Endodermal cell (in vitro differentiated cells): Measurements from ENCODE around the gene POMT1. TPM values are rescaled to one million over a fixed set of nuclear protein-coding genes. Genes with fewer than 3 reads are reported as not detected.
"Not testable (repeated sequence)": the region's sequence is repeated elsewhere in the genome, so short reads cannot be mapped to it uniquely, and the experiment has no call there.

Experiments used
- DNase-seq: peaks from one replicate; pipeline ENCODE4 v3.0.0-alpha.2; 2017
- H3K27ac ChIP-seq: 2 replicates; pipeline ENCODE4 v1.5.1; 2013; ENCODE audit warnings: mild to moderate bottlenecking, low read depth, low read length, moderate library complexity
- H3K27me3 ChIP-seq: 2 replicates; pipeline ENCODE4 v1.6.1; 2013; ENCODE audit warnings: mild to moderate bottlenecking, low read length, moderate library complexity; ENCODE audit not compliant: insufficient read depth, control insufficient read depth, poor library complexity, severe bottlenecking
- H3K36me3 ChIP-seq: 2 replicates; pipeline ENCODE4 v1.7.0; 2013; ENCODE audit warnings: mild to moderate bottlenecking, low read length, moderate library complexity; ENCODE audit not compliant: control insufficient read depth, insufficient read depth
- H3K4me1 ChIP-seq: one replicate; pipeline ENCODE4 v1.7.0; 2013; ENCODE audit warnings: low read length; ENCODE audit not compliant: control insufficient read depth, insufficient read depth
- H3K4me3 ChIP-seq: 2 replicates; pipeline ENCODE4 v1.5.1; 2013; ENCODE audit warnings: mild to moderate bottlenecking, low read length, moderate library complexity
- H3K9ac ChIP-seq: 2 replicates; pipeline ENCODE4 v1.6.1; 2013; ENCODE audit warnings: mild to moderate bottlenecking, low read length, moderate library complexity; ENCODE audit not compliant: poor library complexity, severe bottlenecking; ENCODE audit errors: extremely low read depth
- H3K9me3 ChIP-seq: 2 replicates; pipeline ENCODE4 v1.6.1; 2013; ENCODE audit warnings: mild to moderate bottlenecking, low read length, moderate library complexity; ENCODE audit not compliant: control insufficient read depth
- H3K27ac Mint-ChIP-seq: 2 replicates; pipeline ENCODE4 v1.8.0; 2020; ENCODE audit warnings: mixed read lengths
- H3K27me3 Mint-ChIP-seq: 2 replicates; pipeline ENCODE4 v1.8.0; 2021; ENCODE audit warnings: mild to moderate bottlenecking, mixed read lengths; ENCODE audit not compliant: insufficient read depth
- H3K36me3 Mint-ChIP-seq: 2 replicates; pipeline ENCODE4 v1.8.0; 2020; ENCODE audit warnings: low read depth, mixed read lengths
- H3K4me1 Mint-ChIP-seq: 2 replicates; pipeline ENCODE4 v1.8.0; 2020; ENCODE audit warnings: mixed read lengths
- H3K4me3 Mint-ChIP-seq: 2 replicates; pipeline ENCODE4 v1.8.0; 2020; ENCODE audit warnings: mild to moderate bottlenecking, moderate library complexity, mixed read lengths
- H3K9me3 Mint-ChIP-seq: 2 replicates; pipeline ENCODE4 v1.8.0; 2020; ENCODE audit warnings: mild to moderate bottlenecking, mixed read lengths
- WGBS, 2 experiments: methylation state at CpG; one replicate each; pipeline versions ENCODE4 v1.1.5 to v1.1.7; 2013; ENCODE audit warnings: missing lambda C conversion rate in 2 of 2, mixed read lengths in 1 of 2; ENCODE audit not compliant: insufficient coverage in 1 of 2, insufficient read length in 1 of 2; 5-methylcytosine and 5-hydroxymethylcytosine counted together
- total RNA-seq, 2 donors: library from RNA; stranded (reverse); fragmentation: NEBNext Ultra II Directional in 1 of 2; extraction: Animal tissue kit (Norgen Biotek cat#: 25700) in 1 of 2; gene quantifications; 2 replicates in 1 of 2; 3 replicates in 1 of 2; pipeline ENCODE4 v1.2.1, GENCODE V29; 2021
- TF ChIP-seq, protein P1 (sequence below): fragments of 200-600 bp; sonication (generic); conservative IDR thresholded peaks from 2 replicates; pipeline ENCODE4 v1.5.0; 2021; ENCODE audit warnings: antibody characterized with exemption, mild to moderate bottlenecking

The POMT1 gene
- total RNA-seq, 2 donors from 2014 or later = 42.3 to 53.8 TPM

GRCh38 chr9:131470581-131470991 lies 32.1 kb upstream of the POMT1 start:
- H3K27ac ChIP-seq = no peak overlapping the region
- Mint-ChIP-seq H3K27me3 (no peaks in the 10 kb centered on the region), H3K36me3 (peaks cover 89% of the 10 kb centered on the region), H3K9me3 (no peaks in the 10 kb centered on the region), H3K4me1 (no peaks in the 10 kb centered on the region), H3K27ac (no peak overlapping the region), H3K4me3 (no peak overlapping the region)
- no peak overlapping the region for H3K9ac ChIP-seq
- H3K4me3 ChIP-seq = no peak overlapping the region
- no peak for DNase-seq
- 97% methylated on average over 10 to 12 of the region's 12 CpGs for WGBS, 2 experiments
- H3K9me3 ChIP-seq = no peaks in the 10 kb centered on the region
- no peaks in the 10 kb centered on the region for H3K4me1 ChIP-seq
- H3K27me3 ChIP-seq = no peaks in the 10 kb centered on the region
- H3K36me3 ChIP-seq = peaks cover 93% of the 10 kb centered on the region
- TF ChIP-seq, protein P1, sequence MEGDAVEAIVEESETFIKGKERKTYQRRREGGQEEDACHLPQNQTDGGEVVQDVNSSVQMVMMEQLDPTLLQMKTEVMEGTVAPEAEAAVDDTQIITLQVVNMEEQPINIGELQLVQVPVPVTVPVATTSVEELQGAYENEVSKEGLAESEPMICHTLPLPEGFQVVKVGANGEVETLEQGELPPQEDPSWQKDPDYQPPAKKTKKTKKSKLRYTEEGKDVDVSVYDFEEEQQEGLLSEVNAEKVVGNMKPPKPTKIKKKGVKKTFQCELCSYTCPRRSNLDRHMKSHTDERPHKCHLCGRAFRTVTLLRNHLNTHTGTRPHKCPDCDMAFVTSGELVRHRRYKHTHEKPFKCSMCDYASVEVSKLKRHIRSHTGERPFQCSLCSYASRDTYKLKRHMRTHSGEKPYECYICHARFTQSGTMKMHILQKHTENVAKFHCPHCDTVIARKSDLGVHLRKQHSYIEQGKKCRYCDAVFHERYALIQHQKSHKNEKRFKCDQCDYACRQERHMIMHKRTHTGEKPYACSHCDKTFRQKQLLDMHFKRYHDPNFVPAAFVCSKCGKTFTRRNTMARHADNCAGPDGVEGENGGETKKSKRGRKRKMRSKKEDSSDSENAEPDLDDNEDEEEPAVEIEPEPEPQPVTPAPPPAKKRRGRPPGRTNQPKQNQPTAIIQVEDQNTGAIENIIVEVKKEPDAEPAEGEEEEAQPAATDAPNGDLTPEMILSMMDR = no peak

- not testable (repeated sequence) for H3K4me3 Mint-ChIP-seq, H3K27me3 ChIP-seq, H3K4me1 ChIP-seq, H3K9ac ChIP-seq, H3K27me3 Mint-ChIP-seq, H3K9me3 ChIP-seq, H3K4me1 Mint-ChIP-seq, H3K4me3 ChIP-seq, H3K27ac ChIP-seq, H3K9me3 Mint-ChIP-seq, DNase-seq, H3K27ac Mint-ChIP-seq
- peaks cover 80% of the 10 kb centered on the region for H3K36me3 Mint-ChIP-seq
- H3K36me3 ChIP-seq = peaks cover 95% of the 10 kb centered on the region
- WGBS, 2 experiments = 92 to 100% methylated on average over 3 to 4 of the region's 5 CpGs
Measured at GRCh38 chr9:131472085-131472484, 30.6 kb upstream of the POMT1 start.

- H3K9me3 Mint-ChIP-seq = no peaks in the 10 kb centered on the region
- no peak overlapping the region for H3K4me3 Mint-ChIP-seq
- no peak for DNase-seq
- Histone ChIP-seq H3K4me3 (no peak overlapping the region), H3K27ac (no peak overlapping the region), H3K27me3 (no peaks in the 10 kb centered on the region), H3K9me3 (no peaks in the 10 kb centered on the region), H3K9ac (no peak overlapping the region), H3K36me3 (peaks cover 95% of the 10 kb centered on the region), H3K4me1 (no peaks in the 10 kb centered on the region)
- H3K36me3 Mint-ChIP-seq = peaks cover 81% of the 10 kb centered on the region
- TF ChIP-seq, protein P1 = no peak
- no peaks in the 10 kb centered on the region for H3K4me1 Mint-ChIP-seq
- WGBS, 2 experiments = 97 to 98% methylated on average over 8 to 9 of the region's 9 CpGs
- no peaks in the 10 kb centered on the region for H3K27me3 Mint-ChIP-seq
- no peak overlapping the region for H3K27ac Mint-ChIP-seq
Measured at GRCh38 chr9:131473198-131473885, 29.4 kb upstream of the POMT1 start.

- 92 to 96% methylated on average over 7 to 10 of the region's 10 CpGs for WGBS, 2 experiments
- H3K4me1 Mint-ChIP-seq = no peaks in the 10 kb centered on the region
- peaks cover 82% of the 10 kb centered on the region for H3K36me3 Mint-ChIP-seq
- TF ChIP-seq, protein P1 = no peak
- no peaks in the 10 kb centered on the region for H3K27me3 ChIP-seq
- H3K4me3 ChIP-seq = no peak overlapping the region
- H3K4me3 Mint-ChIP-seq = no peak overlapping the region
- H3K9ac ChIP-seq = no peak overlapping the region
- H3K9me3 Mint-ChIP-seq = no peaks in the 10 kb centered on the region
- H3K27ac ChIP-seq = no peak overlapping the region
- no peak overlapping the region for H3K27ac Mint-ChIP-seq
- H3K9me3 ChIP-seq = no peaks in the 10 kb centered on the region
- H3K27me3 Mint-ChIP-seq = no peaks in the 10 kb centered on the region
- no peak for DNase-seq
- no peaks in the 10 kb centered on the region for H3K4me1 ChIP-seq
- peaks cover 94% of the 10 kb centered on the region for H3K36me3 ChIP-seq
Measured at GRCh38 chr9:131473891-131474290, 28.8 kb upstream of the POMT1 start.
